ENCODE measurements around the gene ATAT1. TPM values are rescaled to one million over a fixed set of nuclear protein-coding genes. Genes with fewer than 3 reads are reported as not detected.

Gene ATAT1
- total and polyA plus RNA-seq, 9 of the 15 experiments (the other 6 are each of a cell fraction or from before 2014, with no cell fraction given): 0.65 to 5.8 (median 1.6) TPM

DNA sequence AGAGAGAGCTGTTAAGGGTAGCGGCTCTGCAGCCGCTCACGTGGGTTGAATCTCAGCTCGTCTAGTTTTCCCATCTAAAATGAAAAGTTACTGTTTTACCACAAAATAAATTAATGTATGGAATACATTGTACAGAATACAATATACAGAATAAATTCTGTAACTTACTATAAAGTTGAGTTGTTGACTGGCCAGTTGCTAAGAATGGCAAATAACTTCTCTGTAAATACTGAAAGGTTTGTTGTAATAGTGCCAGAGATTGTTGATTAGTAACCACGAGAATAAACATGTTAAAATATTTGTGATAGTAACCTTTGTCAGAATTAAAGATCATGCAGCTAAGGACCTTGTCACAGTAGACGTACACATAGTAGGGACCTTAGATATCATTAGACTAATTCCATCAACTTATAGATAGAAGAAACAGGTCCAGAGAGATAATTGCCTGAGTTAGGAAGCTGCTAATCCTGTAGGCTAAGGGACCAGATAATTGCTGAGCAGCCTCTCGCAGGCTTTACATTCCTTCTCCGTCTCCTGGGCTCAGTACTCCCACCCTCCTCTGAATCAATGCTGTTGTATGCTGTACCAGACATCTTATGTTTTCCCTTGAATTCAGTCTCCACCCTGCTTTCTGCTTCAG, 64.7 kb downstream of the ATAT1 start (continued):
- TF ChIP-seq, protein P1, sequence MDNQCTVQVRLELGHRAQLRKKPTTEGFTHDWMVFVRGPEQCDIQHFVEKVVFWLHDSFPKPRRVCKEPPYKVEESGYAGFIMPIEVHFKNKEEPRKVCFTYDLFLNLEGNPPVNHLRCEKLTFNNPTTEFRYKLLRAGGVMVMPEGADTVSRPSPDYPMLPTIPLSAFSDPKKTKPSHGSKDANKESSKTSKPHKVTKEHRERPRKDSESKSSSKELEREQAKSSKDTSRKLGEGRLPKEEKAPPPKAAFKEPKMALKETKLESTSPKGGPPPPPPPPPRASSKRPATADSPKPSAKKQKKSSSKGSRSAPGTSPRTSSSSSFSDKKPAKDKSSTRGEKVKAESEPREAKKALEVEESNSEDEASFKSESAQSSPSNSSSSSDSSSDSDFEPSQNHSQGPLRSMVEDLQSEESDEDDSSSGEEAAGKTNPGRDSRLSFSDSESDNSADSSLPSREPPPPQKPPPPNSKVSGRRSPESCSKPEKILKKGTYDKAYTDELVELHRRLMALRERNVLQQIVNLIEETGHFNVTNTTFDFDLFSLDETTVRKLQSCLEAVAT (IDR thresholded peaks at IDR 0.05): no peak
- TF ChIP-seq ILF3 (IDR thresholded peaks at IDR 0.05; ENCODE audit: borderline replicate concordance): no peak
- no peak for TF ChIP-seq SOX6 (IDR thresholded peaks at IDR 0.05)
- 0 out of 3 replicates have a peak, but pooled peaks of 1 of the 2 experiments have one; percentile 9 for TF ChIP-seq CBX3 (IDR thresholded peaks at IDR 0.05; ENCODE audit: borderline replicate concordance in 1 of 2, low read length in 2 of 2)
- TF ChIP-seq HMG20B (CRISPR knock-in tag; IDR thresholded peaks at IDR 0.05): no peak
- TF ChIP-seq YBX1 (IDR thresholded peaks at IDR 0.05): no peak
- TF ChIP-seq KDM1A (IDR thresholded peaks at IDR 0.05): no peak
- TF ChIP-seq, protein P2, sequence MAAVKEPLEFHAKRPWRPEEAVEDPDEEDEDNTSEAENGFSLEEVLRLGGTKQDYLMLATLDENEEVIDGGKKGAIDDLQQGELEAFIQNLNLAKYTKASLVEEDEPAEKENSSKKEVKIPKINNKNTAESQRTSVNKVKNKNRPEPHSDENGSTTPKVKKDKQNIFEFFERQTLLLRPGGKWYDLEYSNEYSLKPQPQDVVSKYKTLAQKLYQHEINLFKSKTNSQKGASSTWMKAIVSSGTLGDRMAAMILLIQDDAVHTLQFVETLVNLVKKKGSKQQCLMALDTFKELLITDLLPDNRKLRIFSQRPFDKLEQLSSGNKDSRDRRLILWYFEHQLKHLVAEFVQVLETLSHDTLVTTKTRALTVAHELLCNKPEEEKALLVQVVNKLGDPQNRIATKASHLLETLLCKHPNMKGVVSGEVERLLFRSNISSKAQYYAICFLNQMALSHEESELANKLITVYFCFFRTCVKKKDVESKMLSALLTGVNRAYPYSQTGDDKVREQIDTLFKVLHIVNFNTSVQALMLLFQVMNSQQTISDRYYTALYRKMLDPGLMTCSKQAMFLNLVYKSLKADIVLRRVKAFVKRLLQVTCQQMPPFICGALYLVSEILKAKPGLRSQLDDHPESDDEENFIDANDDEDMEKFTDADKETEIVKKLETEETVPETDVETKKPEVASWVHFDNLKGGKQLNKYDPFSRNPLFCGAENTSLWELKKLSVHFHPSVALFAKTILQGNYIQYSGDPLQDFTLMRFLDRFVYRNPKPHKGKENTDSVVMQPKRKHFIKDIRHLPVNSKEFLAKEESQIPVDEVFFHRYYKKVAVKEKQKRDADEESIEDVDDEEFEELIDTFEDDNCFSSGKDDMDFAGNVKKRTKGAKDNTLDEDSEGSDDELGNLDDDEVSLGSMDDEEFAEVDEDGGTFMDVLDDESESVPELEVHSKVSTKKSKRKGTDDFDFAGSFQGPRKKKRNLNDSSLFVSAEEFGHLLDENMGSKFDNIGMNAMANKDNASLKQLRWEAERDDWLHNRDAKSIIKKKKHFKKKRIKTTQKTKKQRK (IDR thresholded peaks at IDR 0.05; ENCODE audit: borderline replicate concordance, low read depth, low read length): no peak
- no peak for TF ChIP-seq MAFK (IDR thresholded peaks at IDR 0.05; ENCODE audit: low read length)
- no peak for TF ChIP-seq MXI1 (IDR thresholded peaks at IDR 0.05; ENCODE audit: low read depth, low read length)
- TF ChIP-seq SREBF2 (CRISPR knock-in tag; IDR thresholded peaks at IDR 0.05): no peak
- no peak for TF ChIP-seq ZNF324 (CRISPR knock-in tag; IDR thresholded peaks at IDR 0.05)
- TF ChIP-seq, protein P3, sequence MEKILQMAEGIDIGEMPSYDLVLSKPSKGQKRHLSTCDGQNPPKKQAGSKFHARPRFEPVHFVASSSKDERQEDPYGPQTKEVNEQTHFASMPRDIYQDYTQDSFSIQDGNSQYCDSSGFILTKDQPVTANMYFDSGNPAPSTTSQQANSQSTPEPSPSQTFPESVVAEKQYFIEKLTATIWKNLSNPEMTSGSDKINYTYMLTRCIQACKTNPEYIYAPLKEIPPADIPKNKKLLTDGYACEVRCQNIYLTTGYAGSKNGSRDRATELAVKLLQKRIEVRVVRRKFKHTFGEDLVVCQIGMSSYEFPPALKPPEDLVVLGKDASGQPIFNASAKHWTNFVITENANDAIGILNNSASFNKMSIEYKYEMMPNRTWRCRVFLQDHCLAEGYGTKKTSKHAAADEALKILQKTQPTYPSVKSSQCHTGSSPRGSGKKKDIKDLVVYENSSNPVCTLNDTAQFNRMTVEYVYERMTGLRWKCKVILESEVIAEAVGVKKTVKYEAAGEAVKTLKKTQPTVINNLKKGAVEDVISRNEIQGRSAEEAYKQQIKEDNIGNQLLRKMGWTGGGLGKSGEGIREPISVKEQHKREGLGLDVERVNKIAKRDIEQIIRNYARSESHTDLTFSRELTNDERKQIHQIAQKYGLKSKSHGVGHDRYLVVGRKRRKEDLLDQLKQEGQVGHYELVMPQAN (IDR thresholded peaks at IDR 0.05; ENCODE audit: borderline replicate concordance): no peak
- no peak for TF ChIP-seq PML (IDR thresholded peaks at IDR 0.05; ENCODE audit: low read length)
- no peak for TF ChIP-seq IFI16 (CRISPR knock-in tag; IDR thresholded peaks at IDR 0.05)
- TF ChIP-seq TRIM24 (IDR thresholded peaks at IDR 0.05): no peak
- no peak for TF ChIP-seq MAFG (tag; conservative IDR thresholded peaks at IDR 0.05)
- no peak for TF ChIP-seq ZNF586 (CRISPR knock-in tag; conservative IDR thresholded peaks at IDR 0.05)
- TF ChIP-seq, protein P4, sequence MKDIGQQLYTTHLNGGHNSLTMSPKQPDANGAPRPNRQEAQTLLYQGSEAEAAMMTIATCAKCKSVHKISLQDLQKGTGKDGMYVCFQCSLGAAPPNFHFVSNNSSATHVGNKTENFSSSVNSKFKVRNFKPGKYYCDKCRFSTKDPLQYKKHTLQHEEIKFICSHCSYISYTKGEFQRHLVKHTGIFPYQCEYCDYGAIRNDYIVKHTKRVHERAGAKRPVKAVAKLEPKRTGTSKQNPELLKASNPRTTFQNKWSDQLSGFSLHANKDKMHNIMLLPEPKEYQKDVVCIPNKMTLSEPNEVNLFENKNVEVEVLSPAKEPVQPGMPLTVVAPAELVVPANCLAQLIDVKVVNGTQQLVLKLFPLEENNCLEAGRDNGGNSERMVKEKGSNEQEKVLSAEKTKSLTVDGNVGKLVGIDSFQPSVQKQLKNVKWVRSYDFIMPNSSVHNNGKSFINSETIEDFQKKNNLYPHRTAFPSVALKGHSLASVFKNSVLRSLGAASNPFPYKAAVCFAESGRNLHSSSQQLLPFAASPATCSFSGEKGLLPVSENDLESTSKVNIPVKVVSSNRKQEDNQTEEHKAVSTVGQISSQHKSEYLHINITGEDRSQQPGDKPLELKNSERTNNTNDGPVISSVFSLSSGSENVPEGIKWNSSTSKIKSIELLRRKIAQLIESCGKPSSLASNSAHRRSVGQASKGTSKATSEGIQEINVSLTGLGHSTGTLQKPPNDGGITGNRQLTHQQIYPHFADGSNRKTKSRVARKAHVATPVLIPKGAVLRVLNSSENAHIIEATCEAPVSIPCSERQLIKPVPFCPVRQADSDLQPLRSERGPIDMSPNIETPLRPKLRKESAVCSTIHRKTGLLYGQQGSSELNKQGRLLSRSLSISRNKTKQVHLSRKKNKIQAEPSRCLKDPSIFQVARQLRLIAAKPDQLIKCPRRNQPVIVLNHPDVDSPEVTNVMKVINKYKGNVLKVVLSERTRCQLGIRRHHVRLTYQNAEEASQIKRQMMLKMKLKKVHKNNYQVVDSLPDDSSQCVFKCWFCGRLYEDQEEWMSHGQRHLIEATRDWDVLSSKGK (CRISPR knock-in tag; IDR thresholded peaks at IDR 0.05): no peak
- TF ChIP-seq CHD1 (IDR thresholded peaks at IDR 0.05; ENCODE audit: low read length): no peak

Data from K562 (cell line).